ENCODE data around the gene ARL14EP.

- TF ChIP-seq CTCF (conservative IDR thresholded peaks at IDR 0.05 in 1 of 2, IDR thresholded peaks at IDR 0.05 in 1 of 2; ENCODE audit: low read depth in 1 of 2, low read length in 2 of 2) (no peak), EZH2 (IDR thresholded peaks at IDR 0.05; ENCODE audit: low read length, missing control alignments) (no peak)
These were observed 19.8 kb downstream of the ARL14EP start for GRCh38 chr11:30342736-30343166.
